ENCODE data around the gene DNAL4.

DNAL4 gene

DNA sequence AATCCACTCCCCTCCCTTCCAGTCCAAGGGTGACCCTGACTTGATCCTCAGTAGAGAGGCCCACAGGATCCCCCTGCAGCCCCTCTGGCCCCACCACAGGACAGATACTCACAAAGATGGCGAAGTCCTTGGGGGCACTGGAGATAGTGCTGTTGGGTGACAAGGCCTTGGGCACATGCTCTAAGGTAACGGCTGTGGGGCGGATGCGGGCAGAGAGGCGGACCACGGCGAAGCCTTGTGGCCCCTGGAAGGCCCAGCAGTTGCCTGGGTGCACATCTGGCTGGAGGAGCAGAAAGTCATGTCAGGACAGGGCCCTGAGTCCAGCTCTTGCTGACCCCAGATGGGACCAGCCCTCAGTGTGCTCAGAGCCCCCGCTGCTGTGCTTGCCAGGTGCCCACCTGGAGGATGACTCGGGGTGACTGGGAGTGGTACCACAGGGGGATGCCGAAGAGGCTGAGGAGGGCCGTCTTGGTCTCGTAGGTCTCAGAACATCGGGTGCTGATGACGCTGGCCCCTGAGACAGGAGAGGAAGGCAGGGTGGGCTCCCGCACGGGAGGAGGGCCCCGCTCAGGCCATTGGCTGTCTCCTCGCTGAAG is 55.4 kb downstream of the DNAL4 start:
- DNase-seq: no peak

- DNase-seq: no peak
Measured at GRCh38 chr22:38737302-38738060, 56.5 kb downstream of the DNAL4 start.

GRCh38 chr22:38736257-38736570 is 57.7 kb downstream of the DNAL4 start:
- no peak for DNase-seq

DNA sequence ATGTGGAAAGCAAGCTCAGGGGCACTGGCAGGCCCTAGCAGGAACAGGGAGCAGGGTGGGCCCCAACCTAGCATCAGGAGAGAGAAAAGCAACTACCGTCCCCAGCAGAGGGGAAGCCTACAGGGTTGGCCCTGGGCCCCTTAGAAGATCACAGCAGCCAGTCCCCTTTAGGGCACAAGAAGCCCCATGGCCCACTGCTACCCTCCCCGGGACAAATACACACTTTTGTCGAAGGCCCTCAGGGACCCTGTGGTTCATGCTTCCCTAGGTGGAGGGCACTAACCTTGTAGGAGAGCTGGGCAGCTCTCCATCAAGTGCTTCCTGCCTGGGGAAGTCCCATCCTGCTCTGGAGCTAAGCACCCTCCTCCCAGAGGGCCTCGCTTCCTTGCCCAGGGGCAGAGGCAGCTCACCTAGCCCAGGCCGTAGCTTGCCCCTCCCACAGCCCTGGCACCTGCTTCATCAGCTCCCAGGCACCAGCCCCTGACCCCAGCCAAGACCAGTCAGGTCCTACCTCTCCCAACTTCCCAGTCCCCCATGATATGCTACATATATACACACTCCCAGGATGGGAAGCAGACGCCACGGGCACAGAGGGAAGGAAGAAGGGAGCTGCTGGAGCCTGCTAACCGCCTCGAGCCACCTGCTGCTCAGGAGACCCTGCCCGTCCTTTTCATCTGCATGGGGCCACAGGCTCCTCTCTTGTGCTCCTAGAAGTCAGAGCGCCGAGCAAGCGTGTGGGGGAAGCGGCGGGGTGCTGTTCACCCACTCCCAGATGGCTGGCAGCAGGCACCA is 58.3 kb downstream of the DNAL4 start:
- no peak for DNase-seq

DNA sequence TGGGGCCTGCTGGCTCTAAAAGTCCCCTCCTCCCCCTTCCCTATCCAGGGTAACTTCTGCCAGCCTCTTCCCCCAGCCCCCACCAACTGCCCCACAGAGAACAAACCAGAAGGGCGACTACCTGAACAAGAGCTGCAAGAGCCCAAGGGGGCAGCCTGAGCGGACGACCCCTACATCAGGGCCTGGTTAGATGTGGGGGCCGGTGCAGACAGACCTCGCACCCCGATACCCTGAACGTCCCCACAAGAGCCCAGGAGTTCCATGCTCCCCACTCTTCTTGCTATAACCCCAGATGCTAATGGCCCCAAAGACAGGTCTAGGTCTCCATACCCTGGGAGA is 58.8 kb downstream of the DNAL4 start:
- DNase-seq: no peak

GRCh38 chr22:38734421-38735100 is 59.4 kb downstream of the DNAL4 start:
- DNase-seq: no peak

DNA sequence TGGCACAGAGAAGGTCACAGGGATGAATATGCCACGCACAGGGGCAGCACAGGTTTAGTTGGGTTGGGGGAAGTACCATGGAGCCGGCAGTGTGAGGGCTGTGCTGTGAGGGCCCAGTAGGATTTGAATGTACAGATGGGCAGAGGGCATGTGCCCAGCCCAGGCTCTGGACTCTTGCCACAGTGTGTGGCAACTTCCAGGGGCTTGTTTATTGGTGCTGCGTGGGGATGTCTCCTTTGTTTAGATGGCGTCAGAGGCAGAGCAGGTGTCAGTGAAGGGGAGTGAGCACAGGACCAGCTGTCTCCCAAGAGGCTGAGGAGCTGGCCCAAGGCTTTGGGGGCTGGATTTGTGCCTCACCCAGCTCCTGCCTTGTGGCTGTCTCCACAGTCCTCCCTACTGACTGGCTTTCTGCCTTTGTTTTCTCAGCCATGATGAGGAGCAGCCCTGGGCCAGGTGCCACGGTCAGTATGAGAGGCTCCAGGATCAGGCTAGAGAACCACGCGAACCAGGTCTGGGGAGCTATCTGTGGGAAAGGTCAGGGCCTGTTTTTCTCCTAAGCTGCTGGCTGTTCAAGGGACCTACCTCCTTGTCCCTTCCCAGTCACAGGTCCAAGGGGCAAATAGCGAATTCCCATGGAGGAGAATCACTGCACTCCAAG is 60.1 kb downstream of the DNAL4 start:
- DNase-seq: no peak

GRCh38 chr22:38733329-38733723 is 60.6 kb downstream of the DNAL4 start:
- peak; percentile 24 for DNase-seq

DNA sequence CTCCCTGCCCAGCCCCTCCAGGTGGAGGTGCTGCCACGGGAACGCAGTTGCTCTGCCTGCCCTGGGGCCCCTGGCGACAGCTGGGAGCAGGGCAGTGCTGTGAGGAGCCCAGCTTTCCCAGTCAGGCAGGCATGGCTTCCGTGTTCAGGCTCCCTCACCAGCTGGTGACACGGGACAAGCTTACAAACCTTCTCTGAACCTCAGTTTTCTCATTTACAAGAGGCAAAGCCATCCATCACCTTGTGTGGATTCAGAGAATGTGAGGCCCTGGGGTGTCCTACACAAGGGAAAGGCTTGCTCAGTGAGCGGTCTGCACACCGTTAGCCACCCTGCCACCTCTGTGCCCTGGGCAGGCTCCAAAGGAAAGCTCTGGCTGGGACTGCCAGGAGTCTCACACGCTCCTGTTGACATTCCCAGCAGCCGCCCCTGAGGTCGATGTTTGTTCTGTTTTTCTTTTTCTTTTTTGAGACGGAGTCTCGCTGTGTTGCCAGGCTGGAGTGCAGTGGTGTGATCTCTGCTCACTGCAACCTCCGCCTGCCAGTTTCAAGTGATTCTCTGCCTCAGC is 61.6 kb downstream of the DNAL4 start:
- no peak for DNase-seq

- DNase-seq: no peak
Measured at GRCh38 chr22:38731703-38732161, 62.2 kb downstream of the DNAL4 start.

DNA sequence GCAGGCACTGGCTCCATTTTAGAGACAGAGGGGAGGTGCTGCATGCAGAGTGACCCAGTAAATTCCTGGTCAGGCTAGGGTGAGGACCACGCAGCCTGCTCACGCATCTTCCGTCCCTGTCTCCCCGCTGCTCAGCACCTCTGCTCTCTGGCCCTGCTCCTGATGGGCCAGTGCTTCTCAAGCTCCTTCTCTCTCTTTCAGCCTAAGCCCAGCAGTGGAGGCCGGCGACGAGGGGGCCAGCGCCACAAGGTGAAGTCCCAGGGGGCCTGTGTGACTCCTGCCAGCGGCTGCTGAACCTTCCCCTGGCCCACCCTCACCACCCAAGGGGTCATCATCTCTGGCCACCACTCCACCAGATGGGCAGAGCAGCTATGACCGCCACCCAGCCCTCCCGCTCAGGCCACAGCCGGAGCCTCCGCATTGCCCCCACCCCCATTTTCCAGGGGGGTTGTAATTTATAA is 63.5 kb downstream of the DNAL4 start:
- no peak for DNase-seq

- DNase-seq: no peak
Measured at GRCh38 chr22:38729946-38730345, 64.0 kb downstream of the DNAL4 start.

- DNase-seq: no peak
Measured at GRCh38 chr22:38728871-38729796, 64.8 kb downstream of the DNAL4 start.

Data from suppressor macrophage treated with lipopolysaccharide for 4 hours (primary cell).